BE2C (cell line): Measurements from ENCODE around the gene CUTA.

Experiments used
- DNase-seq: peaks from one replicate; pipeline ENCODE4 v3.0.0-alpha.2; 2020
- H3K27me3 ChIP-seq: fragments of 250-450 bp; sonication (Bioruptor Pico); 2 replicates; pipeline ENCODE4 v1.5.1; 2020; ENCODE audit warnings: mild to moderate bottlenecking
- H3K36me3 ChIP-seq: fragments of 250-450 bp; sonication (Bioruptor Pico); 2 replicates; pipeline ENCODE4 v1.5.1; 2020; ENCODE audit warnings: mild to moderate bottlenecking
- H3K4me1 ChIP-seq: fragments of 250-450 bp; sonication (Bioruptor Pico); 2 replicates; pipeline ENCODE4 v1.5.1; 2020
- H3K4me3 ChIP-seq: 2 replicates; pipeline ENCODE4 v1.5.1; 2011; ENCODE audit warnings: low read depth, low read length
- H3K9me3 ChIP-seq: fragments of 250-450 bp; sonication (Bioruptor Pico); 2 replicates; pipeline ENCODE4 v1.5.1; 2020
- CTCF ChIP-seq: IDR thresholded peaks from 2 replicates; pipeline ENCODE4 v1.5.1; 2012; ENCODE audit warnings: mild to moderate bottlenecking, low read depth, low read length

Gene CUTA

GRCh38 chr6:33451606-33452005, 33.7 kb upstream of the CUTA start:
- peaks cover 13% of the 10 kb centered on the region; the same call in 1 of the 2 replicates for H3K36me3 ChIP-seq
- no peaks in the 10 kb centered on the region for H3K9me3 ChIP-seq
- no peaks in the 10 kb centered on the region for H3K4me1 ChIP-seq
- TF ChIP-seq CTCF: no peak
- H3K27me3 ChIP-seq: no peaks in the 10 kb centered on the region
- no peak for DNase-seq
- H3K4me3 ChIP-seq: no peak overlapping the region

- no peak for TF ChIP-seq CTCF
- Histone ChIP-seq H3K9me3 (no peaks in the 10 kb centered on the region), H3K4me3 (no peak overlapping the region), H3K4me1 (no peaks in the 10 kb centered on the region), H3K36me3 (peaks cover 3% of the 10 kb centered on the region; the same call in 1 of the 2 replicates), H3K27me3 (no peaks in the 10 kb centered on the region)
- DNase-seq: no peak
Observed at GRCh38 chr6:33450434-33450833, 32.5 kb upstream of the CUTA start.

GRCh38 chr6:33446356-33446755, 28.4 kb upstream of the CUTA start:
- no peaks in the 10 kb centered on the region for H3K4me1 ChIP-seq
- no peak for DNase-seq
- peaks cover 27% of the 10 kb centered on the region for H3K36me3 ChIP-seq
- H3K27me3 ChIP-seq: no peaks in the 10 kb centered on the region
- no peak overlapping the region for H3K4me3 ChIP-seq
- no peak for TF ChIP-seq CTCF
- no peaks in the 10 kb centered on the region for H3K9me3 ChIP-seq

- H3K36me3 ChIP-seq: peaks cover 30% of the 10 kb centered on the region
- H3K27me3 ChIP-seq: no peaks in the 10 kb centered on the region
- no peak for TF ChIP-seq CTCF
- H3K4me3 ChIP-seq: no peak overlapping the region
- no peaks in the 10 kb centered on the region for H3K4me1 ChIP-seq
- no peak for DNase-seq
- no peaks in the 10 kb centered on the region for H3K9me3 ChIP-seq
Observed at GRCh38 chr6:33445119-33445603, 27.3 kb upstream of the CUTA start.

GRCh38 chr6:33443619-33444504, 26.0 kb upstream of the CUTA start:
- Histone ChIP-seq H3K27me3 (no peaks in the 10 kb centered on the region), H3K36me3 (peaks cover 34% of the 10 kb centered on the region), H3K4me1 (no peaks in the 10 kb centered on the region), H3K4me3 (no peak overlapping the region), H3K9me3 (no peaks in the 10 kb centered on the region)
- no peak for TF ChIP-seq CTCF
- no peak for DNase-seq

GRCh38 chr6:33443025-33443424, 25.1 kb upstream of the CUTA start:
- Histone ChIP-seq H3K27me3 (no peaks in the 10 kb centered on the region), H3K36me3 (peaks cover 34% of the 10 kb centered on the region), H3K4me1 (no peaks in the 10 kb centered on the region), H3K9me3 (no peaks in the 10 kb centered on the region), H3K4me3 (no peak overlapping the region)
- DNase-seq: no peak
- no peak for TF ChIP-seq CTCF
